DND-41 (cell line): ENCODE measurements around the gene TRNP1.

Source experiments
- ATAC-seq: fragments of 200-7000 bp; cut with Tn5 transposase; 3 replicates; pipeline ENCODE4 v1.9.1; 2021; ENCODE audit warnings: low read depth; ENCODE audit not compliant: insufficient read depth
- DNase-seq: peaks from one replicate; pipeline ENCODE4 v3.0.0-alpha.2; 2020
- H2AFZ ChIP-seq: 2 replicates; pipeline ENCODE4 v1.6.0; 2012; ENCODE audit warnings: low read depth, low read length
- H3K27ac ChIP-seq: 2 replicates; pipeline ENCODE4 v1.5.1; 2012; ENCODE audit warnings: low read length, inconsistent platforms
- H3K27me3 ChIP-seq: fragments of 200-600 bp; sonication (generic); 2 replicates; pipeline ENCODE4 v1.6.0; 2012; ENCODE audit warnings: low read length, mild to moderate bottlenecking, inconsistent platforms; ENCODE audit not compliant: insufficient read depth, poor library complexity
- H3K36me3 ChIP-seq: 2 replicates; pipeline ENCODE4 v1.5.1; 2012; ENCODE audit warnings: low read length, inconsistent platforms; ENCODE audit not compliant: insufficient read depth
- H3K4me1 ChIP-seq: 2 replicates; pipeline ENCODE4 v1.5.1; 2012; ENCODE audit warnings: mild to moderate bottlenecking, low read length; ENCODE audit not compliant: insufficient read depth
- H3K4me2 ChIP-seq: 2 replicates; pipeline ENCODE4 v1.6.0; 2012; ENCODE audit warnings: mild to moderate bottlenecking, moderate library complexity, low read length, inconsistent platforms; ENCODE audit not compliant: insufficient read depth
- H3K4me3 ChIP-seq, 2 experiments: fragments of 200-600 bp in 1 of 2; shearing (Covaris generic) in 1 of 2; 2 replicates each; pipeline ENCODE4 v1.5.1; 2012 to 2016; ENCODE audit warnings: inconsistent platforms in 2 of 2, low read length in 2 of 2, mild to moderate bottlenecking in 2 of 2, low read depth in 1 of 2, moderate library complexity in 1 of 2
- H3K79me2 ChIP-seq: 2 replicates; pipeline ENCODE4 v1.6.0; 2012; ENCODE audit warnings: low read length, inconsistent platforms; ENCODE audit not compliant: insufficient read depth
- H3K9ac ChIP-seq: 2 replicates; pipeline ENCODE4 v1.6.0; 2012; ENCODE audit warnings: low read depth, mild to moderate bottlenecking, inconsistent platforms, low read length, moderate library complexity
- H3K9me3 ChIP-seq: 2 replicates; pipeline ENCODE4 v1.5.1; 2012; ENCODE audit warnings: low read length, moderate library complexity, mild to moderate bottlenecking, inconsistent platforms; ENCODE audit not compliant: insufficient read depth, severe bottlenecking
- H4K20me1 ChIP-seq: 2 replicates; pipeline ENCODE4 v1.6.0; 2012; ENCODE audit warnings: low read length; ENCODE audit not compliant: insufficient read depth
- EZH2 ChIP-seq: IDR thresholded peaks from 3 replicates; pipeline ENCODE4 v1.6.1; 2012; ENCODE audit warnings: borderline replicate concordance, low read depth, mild to moderate bottlenecking, moderate library complexity, low read length, inconsistent platforms; ENCODE audit not compliant: severe bottlenecking
- TF ChIP-seq, protein P1 (sequence below): IDR thresholded peaks from 2 replicates; pipeline ENCODE4 v1.5.1; 2012; ENCODE audit warnings: borderline replicate concordance, low read length, moderate library complexity, mild to moderate bottlenecking; ENCODE audit not compliant: poor library complexity, severe bottlenecking; ENCODE audit errors: extremely low read depth

The TRNP1 gene

DNA sequence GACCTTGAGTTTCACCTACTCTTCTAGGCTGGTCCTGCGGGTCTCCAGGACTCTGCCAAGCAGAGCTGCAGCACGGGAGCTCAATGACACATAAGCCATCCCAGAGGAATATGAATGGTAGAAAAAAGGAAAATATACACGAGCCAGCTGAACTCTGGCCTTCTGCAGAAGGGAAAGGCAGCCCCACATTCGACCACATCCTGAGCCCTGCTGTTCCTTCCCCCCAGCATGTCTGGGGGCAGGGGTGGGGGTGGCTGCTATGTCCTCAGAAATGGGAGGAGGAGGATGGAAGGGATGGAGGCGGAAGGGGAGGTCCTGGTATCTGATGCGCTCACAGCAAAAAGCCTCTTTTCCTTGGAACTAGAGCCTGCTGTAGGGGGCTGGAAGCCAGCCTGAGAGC is 21.1 kb upstream of the TRNP1 start:
- no peaks in the 10 kb centered on the region for H3K9me3 ChIP-seq
- H2AFZ ChIP-seq, result no peak overlapping the region
- H3K27ac ChIP-seq, result no peak overlapping the region
- no peaks in the 10 kb centered on the region for H4K20me1 ChIP-seq
- no peak overlapping the region for H3K4me3 ChIP-seq
- no peak for TF ChIP-seq EZH2
- TF ChIP-seq, protein P1, sequence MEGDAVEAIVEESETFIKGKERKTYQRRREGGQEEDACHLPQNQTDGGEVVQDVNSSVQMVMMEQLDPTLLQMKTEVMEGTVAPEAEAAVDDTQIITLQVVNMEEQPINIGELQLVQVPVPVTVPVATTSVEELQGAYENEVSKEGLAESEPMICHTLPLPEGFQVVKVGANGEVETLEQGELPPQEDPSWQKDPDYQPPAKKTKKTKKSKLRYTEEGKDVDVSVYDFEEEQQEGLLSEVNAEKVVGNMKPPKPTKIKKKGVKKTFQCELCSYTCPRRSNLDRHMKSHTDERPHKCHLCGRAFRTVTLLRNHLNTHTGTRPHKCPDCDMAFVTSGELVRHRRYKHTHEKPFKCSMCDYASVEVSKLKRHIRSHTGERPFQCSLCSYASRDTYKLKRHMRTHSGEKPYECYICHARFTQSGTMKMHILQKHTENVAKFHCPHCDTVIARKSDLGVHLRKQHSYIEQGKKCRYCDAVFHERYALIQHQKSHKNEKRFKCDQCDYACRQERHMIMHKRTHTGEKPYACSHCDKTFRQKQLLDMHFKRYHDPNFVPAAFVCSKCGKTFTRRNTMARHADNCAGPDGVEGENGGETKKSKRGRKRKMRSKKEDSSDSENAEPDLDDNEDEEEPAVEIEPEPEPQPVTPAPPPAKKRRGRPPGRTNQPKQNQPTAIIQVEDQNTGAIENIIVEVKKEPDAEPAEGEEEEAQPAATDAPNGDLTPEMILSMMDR, result no peak
- H3K36me3 ChIP-seq, result no peaks in the 10 kb centered on the region
- no peaks in the 10 kb centered on the region for H3K27me3 ChIP-seq
- no peak overlapping the region for H3K9ac ChIP-seq
- H3K4me2 ChIP-seq, result no peak overlapping the region
- peak; percentile 39; the same call in 1 of the 3 replicates for ATAC-seq
- no peaks in the 10 kb centered on the region for H3K4me1 ChIP-seq
- H3K79me2 ChIP-seq, result no peaks in the 10 kb centered on the region
- no peak for DNase-seq

DNA sequence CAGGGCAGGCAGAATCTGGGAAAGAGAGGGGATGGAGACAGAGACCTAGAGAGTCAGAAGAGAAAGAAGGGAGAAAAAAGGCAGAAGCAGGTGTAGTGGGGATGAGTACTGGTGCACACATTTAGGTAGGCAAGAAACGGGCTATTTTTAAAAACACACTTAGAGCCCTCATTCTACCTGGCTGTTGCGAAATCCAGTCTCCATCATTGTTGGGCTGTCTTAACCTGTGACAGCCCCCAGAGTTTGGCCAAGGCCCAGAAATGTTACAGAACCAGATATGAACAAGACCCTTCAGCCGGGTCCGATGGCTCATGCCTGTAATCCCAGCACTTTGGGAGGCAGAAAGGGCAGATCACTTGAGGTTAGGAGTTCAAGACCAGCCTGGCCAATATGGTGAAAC is 20.7 kb upstream of the TRNP1 start:
- no peak for ATAC-seq
- H4K20me1 ChIP-seq, result no peaks in the 10 kb centered on the region
- no peaks in the 10 kb centered on the region for H3K4me1 ChIP-seq
- H2AFZ ChIP-seq, result no peak overlapping the region
- no peak for DNase-seq
- no peaks in the 10 kb centered on the region for H3K79me2 ChIP-seq
- no peaks in the 10 kb centered on the region for H3K36me3 ChIP-seq
- TF ChIP-seq, protein P1, result no peak
- TF ChIP-seq EZH2, result no peak
- no peak overlapping the region for H3K4me2 ChIP-seq
- no peak overlapping the region for H3K4me3 ChIP-seq
- no peak overlapping the region for H3K9ac ChIP-seq
- H3K27me3 ChIP-seq, result no peaks in the 10 kb centered on the region
- H3K9me3 ChIP-seq, result no peaks in the 10 kb centered on the region
- H3K27ac ChIP-seq, result no peak overlapping the region

DNA sequence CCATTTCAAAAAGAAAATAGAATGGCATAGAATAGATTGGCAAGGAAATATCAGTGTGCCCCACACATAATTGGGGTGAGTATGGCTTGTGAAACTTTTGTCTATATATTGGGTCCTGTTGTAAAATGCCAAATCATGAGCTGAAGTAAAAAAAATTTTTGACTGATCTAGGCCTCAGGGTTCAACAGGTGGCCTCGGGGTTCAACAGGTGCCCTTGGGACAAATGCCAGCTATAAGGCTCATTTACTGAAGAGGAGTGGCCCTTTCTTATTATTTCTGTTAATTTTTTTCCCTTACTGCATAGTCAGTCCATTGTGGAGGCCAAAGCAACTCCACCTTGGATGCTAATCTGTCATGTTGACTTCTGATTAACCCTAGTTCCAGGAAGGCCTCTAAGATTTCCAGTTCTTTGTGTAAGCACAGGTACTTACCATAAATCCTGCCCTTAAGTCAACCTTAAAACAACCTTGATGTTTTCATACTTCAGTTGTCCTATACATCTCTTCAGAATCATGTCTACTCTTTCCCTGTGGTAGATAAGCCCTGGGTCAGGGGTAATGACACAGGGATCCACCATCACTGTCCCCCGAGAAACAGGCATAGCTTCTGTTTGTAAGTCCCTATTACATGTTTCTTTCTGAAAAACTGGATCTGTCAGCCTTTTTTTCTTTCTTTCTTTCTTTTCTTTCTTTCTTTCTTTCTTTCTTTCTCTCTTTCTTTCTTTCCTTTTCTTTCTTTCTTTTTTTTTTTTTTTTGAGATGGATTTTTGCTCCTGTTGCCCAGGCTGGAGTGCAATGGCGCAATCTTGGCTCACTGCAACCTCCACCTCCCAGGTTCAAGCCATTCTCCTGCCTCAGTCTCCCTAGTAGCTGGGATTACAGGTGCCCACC is 16.6 kb upstream of the TRNP1 start:
- Histone ChIP-seq H3K4me3 (no peak overlapping the region), H3K36me3 (no peaks in the 10 kb centered on the region), H3K4me2 (no peak overlapping the region), H3K27me3 (no peaks in the 10 kb centered on the region), H3K4me1 (no peaks in the 10 kb centered on the region), H3K9ac (no peak overlapping the region), H2AFZ (no peak overlapping the region), H4K20me1 (no peaks in the 10 kb centered on the region), H3K9me3 (no peaks in the 10 kb centered on the region), H3K79me2 (no peaks in the 10 kb centered on the region), H3K27ac (no peak overlapping the region)
- DNase-seq (no peak), ATAC-seq (no peak)
- TF ChIP-seq, protein P1, result no peak
- TF ChIP-seq EZH2, result no peak
